Skeletal muscle satellite cell (primary cell): ENCODE measurements around the gene OGG1.

Source experiments
- H3K27me3 ChIP-seq: 2 replicates; pipeline ENCODE4 v1.7.0; 2013; ENCODE audit warnings: low read length; ENCODE audit not compliant: control insufficient read depth, insufficient read depth
- H3K36me3 ChIP-seq: 2 replicates; pipeline ENCODE4 v1.7.0; 2013; ENCODE audit warnings: mild to moderate bottlenecking, control low read depth, low read length; ENCODE audit not compliant: insufficient read depth
- H3K4me1 ChIP-seq: 2 replicates; pipeline ENCODE4 v1.7.0; 2013; ENCODE audit warnings: low read length; ENCODE audit not compliant: control insufficient read depth, insufficient read depth
- H3K4me2 ChIP-seq: 2 replicates; pipeline ENCODE4 v1.7.0; 2013; ENCODE audit warnings: mild to moderate bottlenecking, low read length
- H3K4me3 ChIP-seq: 2 replicates; pipeline ENCODE4 v1.7.0; 2013; ENCODE audit warnings: low read length
- H3K9ac ChIP-seq: 2 replicates; pipeline ENCODE4 v1.7.0; 2013; ENCODE audit warnings: mild to moderate bottlenecking, low read depth, low read length, moderate library complexity
- H3K9me3 ChIP-seq: replicated peaks from 2 replicates; pipeline ENCODE4 v1.7.0; 2013; ENCODE audit warnings: mild to moderate bottlenecking, control low read depth, low read length

Gene OGG1

DNA sequence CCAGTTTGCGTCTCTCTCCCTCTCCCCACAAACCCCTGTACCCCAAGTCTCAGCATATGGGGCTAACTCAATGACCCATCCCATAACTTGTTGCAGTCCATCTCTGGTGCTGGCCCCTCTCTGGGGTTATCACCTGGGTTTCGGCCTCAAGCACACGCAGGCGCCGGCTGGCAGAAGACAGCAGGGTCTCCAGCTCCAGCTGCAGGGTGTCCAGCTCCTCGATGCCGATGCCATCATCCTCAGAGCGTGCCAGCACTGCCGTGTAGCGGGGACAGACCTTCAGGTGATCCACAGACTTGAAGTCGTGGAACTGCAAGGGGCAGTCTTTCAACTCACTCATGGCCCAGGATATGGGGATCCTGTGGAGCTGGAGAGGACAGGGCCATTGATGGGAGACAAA lies 41.4 kb downstream of the OGG1 start:
- Histone ChIP-seq H3K27me3 (no peaks in the 10 kb centered on the region), H3K9me3 (no peaks in the 10 kb centered on the region), H3K4me2 (peak overlapping the region; percentile 97), H3K9ac (peak overlapping the region; percentile 98), H3K4me3 (peak overlapping the region; percentile 99), H3K36me3 (peaks cover 49% of the 10 kb centered on the region), H3K4me1 (peaks cover 15% of the 10 kb centered on the region)

DNA sequence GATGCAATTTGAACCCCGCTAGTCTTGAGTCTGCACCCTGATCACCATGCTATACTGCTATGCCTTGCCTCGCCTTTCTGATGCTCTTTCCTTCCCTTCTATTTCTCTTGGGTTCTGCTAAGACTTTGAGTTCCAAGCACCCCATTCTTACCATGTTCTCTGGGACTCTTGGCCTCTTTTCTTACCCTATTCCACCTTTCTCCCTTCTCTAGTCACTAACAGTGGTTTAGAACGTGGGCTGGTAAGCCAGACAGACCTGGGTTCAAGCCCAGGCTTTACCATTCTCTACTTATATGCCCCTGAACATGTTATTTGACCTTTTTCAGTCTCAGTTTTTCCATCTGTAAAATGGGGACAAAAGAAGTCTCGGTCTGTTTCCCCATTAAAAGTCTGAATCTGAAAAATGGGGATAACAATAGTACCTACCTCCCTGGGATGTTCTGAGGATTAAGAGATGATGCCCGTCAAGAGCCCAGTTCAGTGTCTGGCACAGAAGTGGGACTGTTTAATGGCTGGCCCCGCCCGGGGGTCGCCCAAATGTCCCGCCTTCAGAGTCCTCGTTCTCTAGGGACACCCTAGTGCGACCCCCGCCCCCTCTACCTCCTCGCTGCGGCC lies 42.1 kb downstream of the OGG1 start:
- peaks cover 43% of the 10 kb centered on the region for H3K36me3 ChIP-seq
- no peaks in the 10 kb centered on the region for H3K27me3 ChIP-seq
- H3K9me3 ChIP-seq = no peaks in the 10 kb centered on the region
- peak overlapping the region; percentile 98 for H3K9ac ChIP-seq
- H3K4me2 ChIP-seq = peak overlapping the region; percentile 97
- peak overlapping the region; percentile 99 for H3K4me3 ChIP-seq
- H3K4me1 ChIP-seq = peaks cover 15% of the 10 kb centered on the region

DNA sequence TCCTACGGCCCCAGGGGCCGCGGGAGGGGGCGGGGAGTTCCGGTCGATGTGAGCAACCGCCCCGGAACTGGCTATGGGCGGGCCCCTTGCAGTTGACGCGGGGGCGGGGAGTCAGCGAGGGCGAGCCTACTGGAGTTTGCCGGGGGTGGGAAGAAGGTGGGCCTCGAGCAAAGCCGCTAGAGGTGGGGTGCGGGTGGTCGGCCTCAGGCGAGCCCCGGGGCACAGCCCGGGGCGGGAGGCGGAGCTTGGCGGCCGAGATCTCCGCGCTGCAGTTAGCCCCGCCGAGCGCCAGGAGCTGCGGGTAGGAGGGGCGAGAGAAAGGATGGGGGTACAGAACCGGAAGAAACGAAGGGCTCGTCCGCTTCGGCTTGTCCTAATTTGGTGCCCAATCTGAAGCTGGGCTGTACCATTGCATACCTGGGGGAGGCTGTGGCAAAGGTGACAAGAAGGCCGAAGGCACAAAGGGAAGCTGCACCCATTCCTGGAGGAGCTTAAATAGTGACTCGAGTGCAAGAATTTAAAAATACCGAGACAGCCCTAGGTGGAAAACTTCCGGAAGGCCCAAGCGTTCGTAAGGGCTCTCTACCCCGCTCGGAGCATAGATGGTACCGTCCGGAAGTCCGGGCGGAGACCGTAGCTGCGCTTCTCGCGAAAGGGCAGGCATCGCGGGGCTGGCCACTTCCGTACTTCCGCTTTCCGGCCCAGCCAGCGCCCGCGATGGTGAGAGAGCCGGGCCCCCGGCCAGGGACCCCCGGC lies 42.8 kb downstream of the OGG1 start, which contains the start of the genes ARPC4 and TADA3:
ARPC4 (plus strand) TSS at position 678 of the 756 bp plus-strand sequence; CDS start at position 718, 40 bp downstream.
TADA3 (minus strand) TSS at position 69 of the 756 bp plus-strand sequence. CDS start 1,007 bp downstream, outside the sequence.
- H3K4me1 ChIP-seq = peaks cover 15% of the 10 kb centered on the region

GRCh38 chr3:9793161-9793781 lies 43.5 kb downstream of the OGG1 start:
- Histone ChIP-seq H3K9ac (peak overlapping the region; percentile 98), H3K4me2 (peak overlapping the region; percentile 97), H3K36me3 (peaks cover 47% of the 10 kb centered on the region), H3K27me3 (no peaks in the 10 kb centered on the region), H3K4me1 (peaks cover 15% of the 10 kb centered on the region), H3K4me3 (peak overlapping the region; percentile 99), H3K9me3 (no peaks in the 10 kb centered on the region)

More for the DNA sequence above, 42.8 kb downstream of the OGG1 start, which contains the start of the genes ARPC4 and TADA3:
- H3K4me2 ChIP-seq = peak within 1 kb of the TSS; percentile 97
- H3K4me3 ChIP-seq = peak within 1 kb of the TSS; percentile 99
- peaks cover 43% of the 10 kb centered on the region for H3K36me3 ChIP-seq
- H3K27me3 ChIP-seq = no peaks in the 10 kb centered on the region
- H3K9me3 ChIP-seq = no peaks in the 10 kb centered on the region
- H3K9ac ChIP-seq = peak within 1 kb of the TSS; percentile 98

GRCh38 chr3:9794400-9794799 lies 44.6 kb downstream of the OGG1 start:
- H3K36me3 ChIP-seq = peaks cover 51% of the 10 kb centered on the region
- peaks cover 15% of the 10 kb centered on the region for H3K4me1 ChIP-seq
- peak overlapping the region; percentile 97 for H3K4me2 ChIP-seq
- H3K4me3 ChIP-seq = no peak overlapping the region
- no peaks in the 10 kb centered on the region for H3K27me3 ChIP-seq
- no peaks in the 10 kb centered on the region for H3K9me3 ChIP-seq
- peak overlapping the region; percentile 98 for H3K9ac ChIP-seq

GRCh38 chr3:9795207-9795606 lies 45.5 kb downstream of the OGG1 start:
- H3K27me3 ChIP-seq = no peaks in the 10 kb centered on the region
- no peak overlapping the region for H3K4me2 ChIP-seq
- peaks cover 15% of the 10 kb centered on the region for H3K4me1 ChIP-seq
- H3K36me3 ChIP-seq = peaks cover 53% of the 10 kb centered on the region
- no peak overlapping the region for H3K4me3 ChIP-seq
- no peaks in the 10 kb centered on the region for H3K9me3 ChIP-seq
- no peak overlapping the region for H3K9ac ChIP-seq

- H3K27me3 ChIP-seq = no peaks in the 10 kb centered on the region
- H3K9me3 ChIP-seq = no peaks in the 10 kb centered on the region
- no peak overlapping the region for H3K9ac ChIP-seq
- no peak overlapping the region for H3K4me3 ChIP-seq
- no peaks in the 10 kb centered on the region for H3K4me1 ChIP-seq
- peaks cover 65% of the 10 kb centered on the region for H3K36me3 ChIP-seq
- no peak overlapping the region for H3K4me2 ChIP-seq
Observed at GRCh38 chr3:9797196-9797945, 47.6 kb downstream of the OGG1 start.

DNA sequence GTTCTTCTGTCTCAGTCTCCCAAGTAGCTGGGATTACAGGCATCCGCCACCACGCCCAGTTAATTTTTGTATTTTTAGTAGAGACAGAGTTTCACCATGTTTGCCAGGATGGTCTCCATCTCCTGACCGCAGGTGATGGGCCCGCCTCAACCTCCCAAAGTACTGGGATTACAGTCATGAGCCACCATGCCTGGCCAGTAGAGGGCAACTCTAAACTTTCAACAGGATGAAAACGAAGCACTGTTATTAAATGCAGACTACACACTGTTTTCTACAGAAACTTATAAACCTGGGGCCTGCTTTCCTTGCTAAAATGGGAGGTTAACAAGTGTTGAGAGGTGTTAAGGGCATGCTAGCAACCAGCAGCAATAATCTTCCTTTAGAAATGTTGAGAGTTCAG lies 50.8 kb downstream of the OGG1 start:
- H3K36me3 ChIP-seq = peaks cover 77% of the 10 kb centered on the region
- H3K9me3 ChIP-seq = no peaks in the 10 kb centered on the region
- no peaks in the 10 kb centered on the region for H3K27me3 ChIP-seq
- no peak overlapping the region for H3K4me3 ChIP-seq
- H3K4me1 ChIP-seq = no peaks in the 10 kb centered on the region
- H3K9ac ChIP-seq = no peak overlapping the region
- no peak overlapping the region for H3K4me2 ChIP-seq

DNA sequence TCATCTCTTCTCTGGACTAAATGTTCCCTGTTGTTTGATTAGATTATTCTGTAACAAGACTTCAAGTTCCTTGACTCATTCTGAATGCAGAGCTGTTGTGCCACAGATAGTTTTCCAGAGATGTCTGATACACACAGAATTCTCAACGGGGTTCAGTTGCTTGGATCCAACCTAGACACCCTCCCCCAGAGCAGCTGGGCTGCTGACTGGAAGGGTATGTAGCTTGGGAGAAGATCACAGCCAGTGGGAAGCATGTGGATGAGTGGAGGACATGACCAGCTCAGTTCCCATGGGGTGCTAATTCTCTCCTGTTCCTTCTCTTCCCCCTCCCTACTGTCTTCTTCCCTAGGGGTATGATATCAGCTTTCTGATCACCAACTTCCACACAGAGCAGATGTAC lies 53.7 kb downstream of the OGG1 start:
- Histone ChIP-seq H3K4me2 (no peak overlapping the region), H3K27me3 (no peaks in the 10 kb centered on the region), H3K4me1 (peaks cover 9% of the 10 kb centered on the region), H3K4me3 (no peak overlapping the region), H3K36me3 (peaks cover 79% of the 10 kb centered on the region), H3K9ac (no peak overlapping the region), H3K9me3 (no peaks in the 10 kb centered on the region)

DNA sequence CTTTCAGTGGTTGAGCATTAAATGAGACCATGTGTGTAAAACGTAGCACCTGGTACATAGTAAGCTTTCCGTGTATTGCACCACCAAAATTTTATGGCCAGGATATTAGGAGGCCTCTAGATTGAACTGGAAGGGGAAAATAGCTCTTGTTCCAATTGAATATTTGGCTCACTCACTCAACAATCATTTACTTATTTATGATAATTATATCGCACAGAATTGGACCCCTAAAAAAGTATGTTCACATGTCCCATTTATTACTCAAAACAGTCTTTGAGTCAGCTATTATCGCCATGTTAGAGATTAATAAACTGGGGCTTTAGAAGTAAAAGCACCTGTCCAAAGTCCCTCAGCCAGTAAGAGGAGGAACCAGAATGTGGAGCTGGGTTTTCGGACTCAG lies 55.2 kb downstream of the OGG1 start:
- H3K9me3 ChIP-seq = no peaks in the 10 kb centered on the region
- peaks cover 19% of the 10 kb centered on the region for H3K4me1 ChIP-seq
- H3K9ac ChIP-seq = no peak overlapping the region
- H3K27me3 ChIP-seq = no peaks in the 10 kb centered on the region
- no peak overlapping the region for H3K4me3 ChIP-seq
- peaks cover 73% of the 10 kb centered on the region for H3K36me3 ChIP-seq
- H3K4me2 ChIP-seq = no peak overlapping the region

DNA sequence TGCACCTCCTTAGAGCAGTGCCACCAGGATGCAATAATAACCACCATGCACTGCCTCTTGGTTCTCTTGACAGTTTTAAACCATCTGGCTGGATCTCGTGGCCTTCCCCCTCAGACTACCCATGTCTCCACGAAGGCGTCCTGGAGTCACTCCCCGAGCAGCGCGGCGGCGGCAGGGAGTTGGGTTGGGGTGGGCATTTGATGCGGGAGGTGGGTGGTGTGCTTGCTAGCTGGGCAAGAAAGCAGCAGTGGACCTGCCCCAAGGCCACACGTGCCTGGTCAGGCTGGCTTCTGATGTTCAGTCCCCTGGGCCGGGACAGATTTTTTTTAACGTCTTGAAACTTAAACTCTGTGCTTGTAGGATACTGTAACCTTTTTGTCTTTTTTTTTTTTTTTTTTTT lies 56.4 kb downstream of the OGG1 start:
- H3K36me3 ChIP-seq = peaks cover 63% of the 10 kb centered on the region
- peaks cover 28% of the 10 kb centered on the region for H3K4me1 ChIP-seq
- H3K4me3 ChIP-seq = no peak overlapping the region
- no peak overlapping the region for H3K4me2 ChIP-seq
- H3K9ac ChIP-seq = no peak overlapping the region
- H3K27me3 ChIP-seq = no peaks in the 10 kb centered on the region
- H3K9me3 ChIP-seq = no peaks in the 10 kb centered on the region
